HG02884 (cell line): ENCODE results near the gene DNASE1.
"Not testable (repeated sequence)": the region's sequence is repeated elsewhere in the genome, so short reads cannot be mapped to it uniquely, and the experiment has no call there.

Experiments used
- ATAC-seq: cut with Tn5 transposase; IDR thresholded peaks from one replicate; pipeline ENCODE4 v1.9.1; 2021; ENCODE audit warnings: mild to moderate bottlenecking, moderate library complexity; ENCODE audit not compliant: unreplicated experiment

DNASE1 gene

DNA sequence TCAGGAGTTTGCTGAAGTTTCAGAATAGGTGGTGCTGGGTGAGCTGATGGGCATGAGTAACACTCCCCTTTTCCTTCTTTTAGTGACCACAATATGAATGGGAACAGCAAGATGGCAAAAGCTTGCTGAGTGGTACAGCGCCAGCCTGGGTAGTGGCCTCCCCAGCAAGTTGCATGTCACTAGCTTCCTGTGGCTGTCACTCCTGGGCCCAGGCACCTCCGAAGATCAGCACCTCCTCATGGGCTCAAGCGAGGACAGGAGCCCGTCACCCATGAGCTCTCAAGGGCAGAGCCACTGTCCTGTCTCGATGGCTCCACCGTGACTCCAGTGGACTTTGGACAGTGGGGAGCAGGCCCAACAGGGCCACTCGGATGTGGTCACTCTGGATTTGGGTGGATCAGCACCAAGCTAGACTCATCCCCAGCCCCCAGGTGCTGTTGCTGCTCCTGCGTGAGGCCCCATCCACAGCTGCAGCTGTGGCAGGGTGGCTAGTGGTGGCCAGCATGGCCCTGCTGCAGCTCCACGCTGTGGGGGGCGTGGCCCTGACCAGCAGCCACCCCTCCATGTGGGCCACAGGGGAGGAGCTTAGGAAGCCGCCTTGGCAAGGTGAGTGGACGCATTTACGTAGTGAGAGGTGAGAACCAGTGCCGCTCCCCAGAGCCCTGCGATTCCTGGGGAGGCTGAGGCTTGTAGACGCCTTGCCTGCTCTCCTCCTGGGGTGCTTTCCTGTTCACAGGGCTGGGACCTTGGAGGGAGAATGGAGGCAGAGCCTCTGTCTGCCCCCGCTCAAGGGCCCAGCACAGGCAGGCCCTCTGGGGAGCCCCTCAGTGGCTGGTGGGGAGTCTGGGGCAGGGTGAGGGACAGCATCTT is 13.6 kb upstream of the DNASE1 start:
- no peak for ATAC-seq

DNA sequence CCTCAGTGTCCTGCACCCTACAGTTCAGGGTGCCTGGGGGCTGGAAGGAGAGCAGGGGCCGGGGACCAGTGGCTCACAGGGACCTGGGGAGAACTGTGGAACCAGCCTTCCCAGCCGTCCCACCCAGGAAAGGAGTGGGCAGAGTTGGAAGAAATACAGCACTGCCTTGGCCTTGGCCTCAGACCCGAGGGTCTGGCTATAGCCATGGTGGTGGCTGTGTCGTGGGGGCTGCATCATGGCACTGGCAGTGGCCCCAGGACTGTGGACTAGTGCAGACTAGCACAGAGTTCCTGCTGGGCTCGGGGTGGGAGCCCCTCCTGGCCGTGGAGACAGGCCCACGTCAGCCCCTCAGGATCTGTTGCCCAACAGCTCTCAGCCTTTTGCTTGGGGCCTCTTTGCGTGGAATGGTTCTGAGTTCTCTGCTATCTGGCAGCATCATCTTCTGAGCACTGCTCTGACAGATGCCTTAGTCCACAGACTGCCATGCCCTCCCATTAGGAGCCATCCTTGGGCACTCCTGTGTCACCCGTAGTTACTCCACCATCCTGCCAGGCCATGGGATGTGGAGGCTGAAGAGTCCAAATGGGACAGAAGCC is 12.6 kb upstream of the DNASE1 start:
- no peak for ATAC-seq

DNA sequence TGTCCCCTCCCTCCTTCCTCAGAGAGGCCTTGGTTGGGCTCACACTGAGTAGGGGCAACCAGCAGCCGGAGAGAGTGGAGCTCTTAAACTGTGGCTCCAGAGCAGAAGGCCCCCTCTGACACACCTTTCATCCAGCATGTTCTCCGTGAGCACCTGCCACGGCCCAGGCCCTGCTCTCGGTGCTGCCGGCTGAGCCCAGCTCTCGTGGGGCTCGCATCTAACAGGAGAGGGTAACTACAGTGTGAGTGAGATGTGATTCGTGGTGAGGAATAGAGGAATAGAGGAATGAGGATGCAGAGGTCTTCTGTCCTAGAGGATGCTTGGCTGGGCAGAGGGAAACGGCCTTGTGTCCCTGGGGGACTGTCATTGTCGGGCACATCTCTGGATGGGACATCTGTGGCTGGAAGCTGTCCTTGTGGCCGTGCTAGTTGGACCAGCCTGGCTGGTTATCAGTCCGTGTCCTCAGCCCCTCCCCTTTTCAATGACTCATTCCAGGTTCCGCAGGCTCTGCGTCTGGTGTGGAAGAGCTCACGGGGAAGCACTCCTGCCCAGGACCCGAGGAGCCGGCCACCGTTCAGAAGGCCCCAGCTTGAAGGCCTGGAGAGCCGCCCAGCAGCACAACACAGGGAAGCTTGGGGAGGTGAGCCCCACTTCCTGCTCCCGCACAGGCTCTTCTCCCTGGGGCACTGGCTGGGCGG is 11.9 kb upstream of the DNASE1 start:
- ATAC-seq, result no peak

DNA sequence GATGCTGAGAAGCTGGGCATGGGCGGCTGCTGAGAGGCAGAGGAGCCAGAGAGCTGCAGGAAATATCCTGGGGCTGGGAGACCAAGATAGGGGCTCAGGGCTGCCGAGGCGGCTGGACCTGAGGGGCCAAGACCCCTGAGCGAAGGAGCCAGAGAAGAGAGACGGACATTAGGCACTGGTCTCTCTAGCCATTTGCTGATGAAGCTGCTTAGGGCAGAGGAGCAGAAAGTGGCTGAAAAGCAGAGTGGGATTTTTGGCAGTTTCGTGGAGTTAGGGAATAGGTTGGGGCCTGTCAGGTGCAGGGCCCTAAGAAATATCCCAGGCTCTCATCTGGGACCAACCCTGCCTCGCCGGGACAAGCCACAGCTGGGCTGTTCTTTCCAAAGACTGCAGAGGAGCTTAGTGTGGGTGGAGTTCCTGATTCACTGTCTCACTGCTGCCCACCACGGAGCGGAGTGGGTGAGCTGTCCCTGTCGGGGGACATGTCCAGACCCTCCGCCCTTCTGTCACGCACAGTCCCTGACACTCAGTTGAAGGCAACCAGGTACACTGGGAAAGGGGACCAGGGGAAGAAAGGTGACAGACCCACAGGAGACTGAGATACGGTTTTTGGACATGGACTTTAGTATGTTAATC is 11.3 kb upstream of the DNASE1 start:
- ATAC-seq, result no peak

DNA sequence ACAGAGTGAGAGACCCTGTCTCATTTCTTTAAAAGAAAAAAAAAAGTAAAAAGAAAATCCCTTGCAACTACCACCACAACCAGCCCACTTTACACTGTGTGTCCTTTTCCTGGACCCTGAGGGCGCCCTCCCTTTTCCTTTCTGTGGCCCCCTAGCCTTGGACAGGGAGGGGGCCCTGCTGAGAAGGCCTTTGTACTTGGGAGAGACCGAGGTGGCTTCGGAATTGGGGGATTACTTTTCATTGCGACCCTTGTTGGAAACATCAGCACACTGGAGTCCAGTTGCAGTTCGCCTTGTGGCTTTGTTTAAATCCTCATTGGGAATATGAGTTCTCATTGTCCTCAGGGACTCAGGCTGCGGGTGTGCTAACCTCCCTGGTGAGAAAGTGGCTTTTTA is 9.4 kb upstream of the DNASE1 start:
- no peak for ATAC-seq

DNA sequence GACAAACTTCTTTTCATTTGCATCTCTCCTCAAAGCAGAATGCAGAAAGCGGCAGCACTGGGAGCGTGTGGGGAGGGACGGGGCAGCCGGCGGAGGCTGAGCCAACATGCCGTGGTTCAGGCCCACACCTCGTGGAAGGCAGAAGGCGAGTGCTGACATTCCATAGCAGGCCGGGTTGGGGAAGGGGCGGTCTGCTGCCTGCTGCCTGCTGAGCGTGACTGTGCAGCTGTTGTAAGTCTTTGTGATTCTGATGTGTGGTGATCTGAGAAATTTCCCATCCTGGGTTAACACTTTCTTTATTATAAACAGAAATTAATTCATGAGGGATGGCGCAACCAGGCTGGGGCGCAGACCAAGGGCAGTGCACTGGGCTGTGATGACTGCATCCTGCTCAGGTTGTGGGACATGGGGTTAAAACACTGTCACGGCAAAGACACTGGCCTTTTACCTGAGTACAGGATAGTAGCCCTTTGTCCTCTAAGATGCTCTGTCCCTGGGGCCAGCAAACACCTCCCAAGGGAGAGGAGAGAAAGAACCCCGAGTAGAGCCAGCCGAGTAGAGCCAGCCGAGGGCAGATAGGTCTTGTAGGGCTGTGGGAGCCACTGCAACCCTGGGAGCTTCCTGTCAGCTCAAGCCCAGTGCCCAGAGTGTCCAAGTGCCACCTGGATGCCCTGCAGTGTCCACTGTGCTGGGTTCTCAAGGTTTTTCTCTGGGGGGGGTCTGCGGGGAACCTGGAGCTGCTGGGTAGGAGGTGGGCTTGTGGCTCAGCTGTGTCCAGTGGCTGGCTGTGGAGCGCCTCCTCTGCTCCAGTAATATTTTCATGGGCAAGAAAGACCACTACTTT is 8.8 kb upstream of the DNASE1 start:
- no peak for ATAC-seq

GRCh38 chr16:3646348-3646920 is 8.1 kb upstream of the DNASE1 start:
- ATAC-seq, result no peak

- no peak for ATAC-seq
Observed at GRCh38 chr16:3650631-3651265, 3.7 kb upstream of the DNASE1 start.

DNA sequence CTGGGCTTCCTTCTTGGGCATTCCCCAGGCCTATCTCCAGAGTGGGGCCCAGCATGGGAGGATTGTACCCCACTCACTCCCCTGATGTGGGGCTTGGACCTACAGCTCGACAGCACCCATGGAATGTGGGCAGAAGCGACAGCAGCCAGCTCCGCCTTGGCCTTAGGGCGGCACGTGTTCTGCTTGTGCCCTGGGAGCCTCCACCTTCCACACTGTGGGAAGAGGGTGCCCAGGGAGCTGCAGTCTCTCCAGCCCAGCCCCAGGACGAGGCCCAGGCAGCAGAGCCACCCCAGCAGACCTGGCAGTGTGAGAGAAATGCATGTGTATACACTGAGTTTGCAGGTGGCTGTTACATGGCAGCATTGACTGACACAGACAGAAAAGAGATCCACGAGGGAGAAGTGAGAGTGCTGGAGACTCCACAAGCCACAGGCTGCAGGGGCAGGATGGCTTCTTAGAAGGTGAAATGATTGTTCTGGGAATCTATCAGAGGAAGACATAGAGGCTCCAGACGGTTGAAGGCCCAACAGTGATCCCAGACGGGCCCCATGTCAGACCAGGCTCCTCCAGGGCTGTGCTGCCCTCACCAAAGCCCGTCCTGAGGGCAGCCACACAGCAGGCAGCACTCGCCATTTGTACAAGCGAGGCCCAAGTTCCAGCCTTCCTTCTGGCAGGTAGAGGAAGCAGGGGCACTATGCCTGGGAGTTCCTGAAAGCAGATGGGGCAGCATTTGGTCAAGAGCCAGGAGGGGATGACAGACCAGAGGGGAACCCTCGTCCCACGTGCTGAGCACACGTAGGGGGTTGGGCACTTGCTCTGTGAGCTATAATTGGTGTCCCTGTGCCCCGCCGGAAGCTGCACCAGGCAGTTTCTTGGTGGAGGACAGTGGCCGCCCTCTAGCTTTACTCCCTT is 2.8 kb upstream of the DNASE1 start:
- no peak for ATAC-seq

GRCh38 chr16:3652373-3653195 is 1.9 kb upstream of the DNASE1 start:
- ATAC-seq, result no peak

- ATAC-seq, result no peak
Observed at GRCh38 chr16:3655030-3655395, 522 bp downstream of the DNASE1 start.

DNA sequence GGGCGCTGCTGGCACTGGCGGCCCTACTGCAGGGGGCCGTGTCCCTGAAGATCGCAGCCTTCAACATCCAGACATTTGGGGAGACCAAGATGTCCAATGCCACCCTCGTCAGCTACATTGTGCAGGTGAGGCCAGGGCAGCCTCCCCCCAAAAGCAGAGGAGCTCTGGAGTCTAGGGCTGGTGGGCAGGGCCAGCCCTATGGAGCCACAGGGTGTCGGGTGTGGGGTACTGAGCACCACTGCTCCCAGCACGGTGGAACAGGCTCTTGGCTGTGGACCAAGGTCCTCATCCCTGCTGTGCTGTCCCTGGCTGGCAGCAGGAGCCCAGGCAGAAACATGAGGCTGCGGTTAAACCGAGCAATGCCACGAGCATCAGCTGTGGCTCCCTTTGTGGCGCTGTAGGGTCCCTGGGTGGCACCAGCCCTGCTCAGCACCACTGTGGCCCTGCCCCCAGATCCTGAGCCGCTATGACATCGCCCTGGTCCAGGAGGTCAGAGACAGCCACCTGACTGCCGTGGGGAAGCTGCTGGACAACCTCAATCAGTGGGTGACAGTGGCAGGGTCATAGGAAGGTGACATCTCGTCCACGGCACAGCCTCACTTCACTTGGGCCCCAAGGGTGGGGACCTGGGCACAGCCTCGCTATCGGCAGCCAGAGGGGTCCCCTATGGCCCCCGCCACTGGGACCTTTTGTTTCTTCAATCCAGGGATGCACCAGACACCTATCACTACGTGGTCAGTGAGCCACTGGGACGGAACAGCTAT is 1.1 kb downstream of the DNASE1 start:
- ATAC-seq, result no peak

GRCh38 chr16:3656160-3656490 is 1.6 kb downstream of the DNASE1 start:
- not testable (repeated sequence) for ATAC-seq

DNA sequence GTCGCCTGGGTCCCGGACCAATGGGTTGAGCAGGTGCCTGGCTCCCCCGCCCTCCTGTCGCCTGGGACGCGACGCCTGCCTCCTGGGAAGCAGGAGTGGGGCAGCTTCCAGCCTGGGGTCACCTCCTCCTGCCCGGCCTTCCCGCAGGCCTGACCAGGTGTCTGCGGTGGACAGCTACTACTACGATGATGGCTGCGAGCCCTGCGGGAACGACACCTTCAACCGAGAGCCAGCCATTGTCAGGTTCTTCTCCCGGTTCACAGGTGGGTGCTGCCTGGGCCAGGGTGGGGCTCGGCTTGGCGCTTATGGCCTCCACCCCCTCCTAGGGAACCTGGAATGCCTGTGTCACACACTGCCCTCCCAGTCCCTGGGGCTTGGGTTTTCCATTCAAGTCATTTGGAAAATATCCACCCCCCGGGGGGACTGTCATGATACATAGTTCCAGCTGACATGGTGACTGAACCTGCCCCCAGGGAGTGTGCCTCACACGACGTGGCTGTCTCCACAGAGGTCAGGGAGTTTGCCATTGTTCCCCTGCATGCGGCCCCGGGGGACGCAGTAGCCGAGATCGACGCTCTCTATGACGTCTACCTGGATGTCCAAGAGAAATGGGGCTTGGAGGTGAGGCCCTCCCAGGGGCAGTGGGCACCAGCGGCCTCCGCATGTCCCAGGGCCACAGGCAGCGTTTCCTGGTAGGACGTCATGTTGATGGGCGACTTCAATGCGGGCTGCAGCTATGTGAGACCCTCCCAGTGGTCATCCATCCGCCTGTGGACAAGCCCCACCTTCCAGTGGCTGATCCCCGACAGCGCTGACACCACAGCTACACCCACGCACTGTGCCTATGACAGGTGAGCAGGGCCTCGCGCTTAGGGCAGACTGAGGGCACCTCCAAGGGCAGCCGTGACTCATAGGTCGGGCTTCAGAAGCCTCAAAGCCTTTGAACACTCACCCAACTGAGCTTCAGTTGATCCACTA is 2.3 kb downstream of the DNASE1 start:
- ATAC-seq, result no peak

DNA sequence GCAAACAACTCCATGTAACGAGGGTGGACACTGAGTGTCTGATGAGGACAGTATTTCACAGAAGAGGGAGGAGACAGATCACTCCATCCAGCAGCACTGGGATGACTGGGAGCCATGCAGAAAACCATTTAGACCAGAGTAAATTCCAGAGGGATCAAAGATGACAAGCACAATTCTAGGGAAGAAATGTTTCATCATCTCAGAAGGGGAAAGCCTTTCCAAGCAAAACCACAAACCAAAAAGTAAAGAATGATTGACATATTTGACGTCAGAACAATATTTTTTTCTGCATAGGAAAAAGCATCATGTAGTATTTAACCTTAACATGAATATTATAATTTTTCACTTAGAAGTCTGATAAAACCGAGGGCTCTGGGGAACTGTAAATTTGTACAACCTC is 4.8 kb downstream of the DNASE1 start:
- no peak for ATAC-seq

- no peak for ATAC-seq
Observed at GRCh38 chr16:3661311-3661710, 6.8 kb downstream of the DNASE1 start.
